Subcutaneous adipose tissue (tissue), 4 donors: ENCODE measurements around the gene CCDC127. TPM values are rescaled to one million over a fixed set of nuclear protein-coding genes. Genes with fewer than 3 reads are reported as not detected.
"Not testable (repeated sequence)": the region's sequence is repeated elsewhere in the genome, so short reads cannot be mapped to it uniquely, and the experiment has no call there.

Experiments
- CTCF ChIP-seq: fragments of 450-650 bp; IDR thresholded peaks from one replicate; pipeline ENCODE4 v1.5.1; 2016; ENCODE audit warnings: low read depth, mild to moderate bottlenecking, control low read depth, antibody characterized with exemption, moderate library complexity
- total RNA-seq, 4 donors: library from RNA; depleted of rRNA; stranded (reverse); fragments of >200 nt; gene quantifications; one replicate each; pipeline ENCODE4 v1.1.0, GENCODE V29; 2016

CCDC127 gene
- 1 to 10 TPM; 4.9 to 6.5 (median 5.8) TPM for total RNA-seq

- TF ChIP-seq CTCF: not testable (repeated sequence)
Observed at GRCh38 chr5:217494-218456, at the start of gene CCDC127, which contains the start of gene SDHA. CCDC127 (minus strand) TSS chr5:218153; CDS start chr5:216849, 1,304 bp downstream. SDHA (plus strand) TSS chr5:218320; CDS start chr5:218356, 36 bp downstream.

GRCh38 chr5:267716-268115 is 49.8 kb upstream of the CCDC127 start:
- TF ChIP-seq CTCF: no peak

GRCh38 chr5:264338-264737 is 46.4 kb upstream of the CCDC127 start:
- no peak for TF ChIP-seq CTCF

GRCh38 chr5:257148-257547 is 39.2 kb upstream of the CCDC127 start:
- TF ChIP-seq CTCF: no peak

- no peak for TF ChIP-seq CTCF
Observed at GRCh38 chr5:252546-252945, 34.6 kb upstream of the CCDC127 start.

- TF ChIP-seq CTCF: no peak
Observed at GRCh38 chr5:234450-234849, 16.5 kb upstream of the CCDC127 start.

GRCh38 chr5:231661-232060 is 13.7 kb upstream of the CCDC127 start:
- TF ChIP-seq CTCF: no peak
